GM19328 (cell line): ENCODE data around the gene RNF114.
A peak's percentile ranks its signal among the peaks of the same experiment; 100 is the strongest.
"Not testable (repeated sequence)": the region's sequence is repeated elsewhere in the genome, so short reads cannot be mapped to it uniquely, and the experiment has no call there.

ENCODE experiments used
- ATAC-seq: cut with Tn5 transposase; IDR thresholded peaks from one replicate; pipeline ENCODE4 v1.9.1; 2021; ENCODE audit warnings: mild to moderate bottlenecking, moderate library complexity; ENCODE audit not compliant: unreplicated experiment

The RNF114 gene, protein sequence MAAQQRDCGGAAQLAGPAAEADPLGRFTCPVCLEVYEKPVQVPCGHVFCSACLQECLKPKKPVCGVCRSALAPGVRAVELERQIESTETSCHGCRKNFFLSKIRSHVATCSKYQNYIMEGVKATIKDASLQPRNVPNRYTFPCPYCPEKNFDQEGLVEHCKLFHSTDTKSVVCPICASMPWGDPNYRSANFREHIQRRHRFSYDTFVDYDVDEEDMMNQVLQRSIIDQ

DNA sequence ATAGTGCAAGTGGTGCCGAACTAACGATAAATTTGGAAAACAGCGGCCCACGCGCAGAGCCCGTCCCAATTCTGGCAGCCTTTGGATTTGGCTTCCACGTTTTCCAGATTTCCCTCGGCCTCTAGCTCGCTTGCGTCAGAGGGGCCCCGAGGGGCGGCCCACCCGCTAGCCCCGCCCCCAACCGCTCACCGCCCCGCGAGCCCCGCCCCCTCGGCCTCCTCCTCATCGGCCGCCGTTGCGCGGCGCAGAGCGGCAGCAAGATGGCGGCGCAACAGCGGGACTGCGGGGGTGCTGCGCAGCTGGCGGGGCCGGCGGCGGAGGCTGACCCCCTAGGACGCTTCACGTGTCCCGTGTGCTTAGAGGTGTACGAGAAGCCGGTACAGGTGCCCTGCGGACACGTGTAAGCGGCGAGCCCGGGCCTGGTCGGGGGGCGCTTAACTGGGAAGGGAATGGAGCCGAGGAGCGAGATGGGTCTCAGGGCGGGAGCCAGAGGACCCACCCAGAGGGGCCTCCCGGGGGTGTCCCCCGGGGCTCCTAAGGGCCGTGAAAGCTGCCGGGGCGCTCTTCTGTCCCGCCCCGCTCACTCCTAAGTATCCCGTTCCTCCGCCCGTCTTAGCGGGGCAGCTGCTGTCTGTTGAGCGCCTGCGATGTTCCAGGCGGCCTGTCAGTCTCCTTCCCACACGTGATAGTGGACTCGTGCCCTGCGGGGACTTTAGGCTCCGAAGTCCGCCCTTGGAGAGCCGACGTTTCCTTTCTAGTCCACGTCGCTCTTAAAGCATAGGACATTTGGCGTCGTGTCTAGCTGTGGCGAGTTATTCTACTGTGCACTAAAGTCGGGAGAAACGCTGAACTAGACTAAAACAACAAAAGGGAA is at the start of gene RNF114:
RNF114 (plus strand) TSS at position 245 of the 874 bp plus-strand sequence; CDS start at position 261, 16 bp downstream.
- ATAC-seq: peak; percentile 52

DNA sequence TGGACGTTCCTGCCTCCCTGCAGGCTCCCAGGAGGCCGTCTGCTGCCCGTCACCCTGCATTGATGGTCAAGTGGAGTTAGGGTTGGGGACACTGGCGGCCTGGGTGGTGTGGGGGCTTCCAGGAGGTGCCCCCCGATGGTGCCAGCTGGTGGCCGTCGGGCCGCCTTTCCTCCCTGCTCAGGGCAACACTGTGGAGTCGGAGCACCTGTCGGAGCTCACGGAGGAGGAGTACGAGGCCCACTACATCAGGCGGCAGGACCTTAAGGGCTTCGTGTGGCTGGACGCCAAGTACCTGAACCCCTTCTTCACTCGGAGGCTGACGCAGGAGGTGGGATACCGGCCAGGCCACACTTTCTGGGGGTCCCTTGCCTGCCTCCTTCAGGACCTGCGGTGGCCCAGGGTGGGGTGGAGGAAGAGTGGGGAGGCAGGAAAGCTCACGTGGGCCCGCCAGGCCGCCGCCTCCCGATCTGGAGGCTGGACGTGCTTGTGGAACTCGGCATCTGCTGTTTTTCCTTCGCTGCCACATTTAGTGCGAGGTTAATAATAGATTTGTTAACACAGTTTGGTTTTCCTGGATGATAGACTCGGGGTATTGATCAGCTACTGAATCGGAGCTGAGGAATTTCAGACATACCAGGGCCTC is 49.5 kb upstream of the RNF114 start:
- ATAC-seq: no peak

DNA sequence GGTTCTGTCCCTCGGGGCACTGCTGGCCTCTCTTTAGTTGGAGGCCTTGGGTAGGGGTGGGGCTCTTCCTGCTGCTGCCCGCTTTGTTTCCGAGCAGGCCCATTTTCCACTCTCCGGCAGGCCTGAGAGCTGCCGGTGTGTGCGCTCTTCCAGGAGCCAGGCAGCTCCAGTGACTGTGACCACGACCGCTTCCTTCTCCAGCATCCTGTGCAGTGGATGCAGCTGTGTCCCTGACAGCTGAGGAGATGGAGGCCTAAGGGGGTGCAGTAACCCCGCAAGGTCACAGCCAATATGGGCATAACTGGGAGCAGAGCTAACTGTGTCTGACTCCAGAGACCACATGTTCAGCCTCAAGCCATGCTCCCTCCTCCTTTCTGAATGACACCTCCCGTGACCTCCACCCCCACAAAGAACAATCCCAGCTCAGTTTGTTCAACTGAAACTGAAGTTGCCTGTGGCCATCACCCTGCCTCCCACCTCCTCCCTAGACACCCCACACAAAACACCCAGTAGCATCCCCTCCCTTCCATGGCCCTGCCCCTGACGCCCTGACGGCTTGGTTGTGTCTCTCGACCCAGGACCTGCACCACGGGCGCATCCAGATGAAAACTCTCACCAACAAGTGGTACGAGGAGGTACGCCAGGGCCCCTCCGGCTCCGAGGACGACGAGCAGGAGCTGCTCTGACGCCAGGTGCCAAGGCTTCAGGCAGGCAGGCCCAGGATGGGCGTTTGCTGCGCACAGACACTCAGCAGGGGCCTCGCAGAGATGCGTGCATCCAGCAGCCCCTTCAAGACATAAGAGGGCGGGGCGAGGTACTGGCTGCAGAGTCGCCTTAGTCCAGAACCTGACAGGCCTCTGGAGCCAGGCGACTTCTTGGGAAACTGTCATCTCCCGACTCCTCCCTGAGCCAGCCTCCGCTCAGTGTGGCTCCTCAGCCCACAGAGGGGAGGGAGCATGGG is 48.7 kb upstream of the RNF114 start:
- ATAC-seq: no peak

DNA sequence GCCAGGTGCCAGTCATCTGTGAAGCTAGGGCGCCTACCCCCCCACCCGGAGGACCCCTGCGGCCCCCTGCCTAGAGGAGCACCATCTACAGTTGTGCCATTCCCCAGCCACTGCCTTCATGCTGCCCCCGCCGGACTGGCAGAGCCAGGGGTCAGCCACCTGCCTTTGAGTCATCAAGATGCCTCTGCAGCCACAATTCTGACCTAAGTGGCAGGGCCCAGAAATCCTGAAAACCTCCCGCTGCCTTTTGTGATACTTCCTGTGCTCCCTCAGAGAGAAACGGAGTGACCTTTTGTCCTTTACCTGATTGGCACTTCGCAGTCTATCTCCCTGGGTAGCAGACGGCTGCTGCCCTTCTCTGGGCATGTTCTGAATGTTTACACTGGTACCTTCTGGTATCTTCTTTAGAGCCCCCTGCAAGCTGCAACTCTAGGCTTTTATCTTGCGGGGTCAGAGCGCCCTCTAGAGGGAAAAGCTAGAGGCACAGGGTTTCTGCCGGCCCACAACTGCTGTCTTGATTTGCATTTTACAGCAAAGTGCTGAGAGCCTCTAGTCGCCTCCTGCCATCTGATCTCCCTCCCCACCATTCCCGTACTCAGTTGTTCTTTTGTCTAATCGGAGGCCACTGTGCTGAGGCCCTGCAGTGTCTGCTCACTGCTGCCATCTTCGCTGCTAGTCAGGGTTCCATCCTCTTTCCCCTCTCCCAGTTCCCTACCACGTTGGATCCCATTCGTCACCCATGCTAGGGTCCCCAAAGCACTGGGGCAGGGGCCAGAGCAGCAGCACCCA is 47.8 kb upstream of the RNF114 start:
- no peak for ATAC-seq

DNA sequence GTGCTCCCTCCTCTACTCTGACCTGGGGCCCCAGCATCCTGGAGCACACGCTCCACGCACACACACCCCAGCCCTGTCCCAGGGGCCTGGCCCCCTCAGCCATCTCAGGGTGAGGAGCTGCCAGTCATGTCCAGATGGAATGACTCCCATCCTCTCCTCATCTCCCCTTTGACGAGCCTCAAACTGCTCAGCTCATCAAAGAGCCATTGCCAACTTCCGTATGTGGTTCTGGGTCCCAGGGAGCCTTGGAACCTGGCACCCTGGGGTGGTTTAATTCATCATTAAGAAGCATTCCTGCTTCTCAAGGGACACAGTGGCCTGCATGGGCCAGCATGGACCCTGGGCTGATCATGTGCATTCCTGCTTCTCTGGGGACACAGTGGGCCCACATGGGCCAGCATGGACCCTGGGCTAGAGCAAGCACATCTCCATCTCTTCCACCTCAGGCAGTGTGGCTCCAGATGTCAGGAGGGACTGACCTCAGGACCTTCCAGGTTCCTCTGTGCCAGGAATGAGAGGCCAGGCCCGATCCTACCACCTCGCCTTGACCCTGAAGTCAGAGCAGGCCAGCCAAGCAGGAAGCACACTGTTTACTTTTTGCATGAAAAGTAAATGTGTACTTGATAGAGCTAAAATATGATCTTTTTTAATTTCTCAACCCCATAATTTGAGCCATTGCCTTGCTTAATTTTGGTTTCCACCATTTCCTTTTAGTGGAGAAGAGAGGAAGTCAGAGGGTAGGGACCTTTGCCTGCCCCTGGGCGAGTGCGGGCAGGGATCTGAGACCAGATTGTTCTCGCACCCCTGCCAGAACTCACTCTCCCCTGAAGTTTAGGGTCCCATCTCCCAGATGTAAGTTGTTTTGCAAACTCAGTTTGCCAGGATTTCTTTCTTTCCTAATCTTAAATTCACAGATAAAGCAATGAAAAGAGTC is 46.9 kb upstream of the RNF114 start:
- ATAC-seq: no peak

DNA sequence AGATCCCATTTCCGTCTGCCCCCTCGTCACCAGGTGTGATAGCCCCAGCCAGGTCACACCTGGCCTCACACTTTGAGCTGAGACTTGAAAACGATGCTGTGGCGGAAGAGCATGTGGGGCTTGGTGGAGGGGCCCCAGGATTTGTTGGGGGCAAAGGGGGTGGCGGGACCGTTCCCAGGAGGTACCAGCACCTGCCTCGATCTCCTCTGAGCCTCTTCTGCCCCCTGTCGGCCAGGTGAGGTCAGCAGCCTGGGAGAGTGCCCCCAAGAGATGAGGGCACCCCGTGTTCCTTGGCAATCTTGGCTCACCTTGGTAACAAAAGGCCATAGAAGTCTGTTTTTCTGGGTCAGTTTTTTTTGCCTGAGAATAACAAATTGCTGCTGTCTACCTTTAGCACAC is 46.3 kb upstream of the RNF114 start:
- no peak for ATAC-seq

DNA sequence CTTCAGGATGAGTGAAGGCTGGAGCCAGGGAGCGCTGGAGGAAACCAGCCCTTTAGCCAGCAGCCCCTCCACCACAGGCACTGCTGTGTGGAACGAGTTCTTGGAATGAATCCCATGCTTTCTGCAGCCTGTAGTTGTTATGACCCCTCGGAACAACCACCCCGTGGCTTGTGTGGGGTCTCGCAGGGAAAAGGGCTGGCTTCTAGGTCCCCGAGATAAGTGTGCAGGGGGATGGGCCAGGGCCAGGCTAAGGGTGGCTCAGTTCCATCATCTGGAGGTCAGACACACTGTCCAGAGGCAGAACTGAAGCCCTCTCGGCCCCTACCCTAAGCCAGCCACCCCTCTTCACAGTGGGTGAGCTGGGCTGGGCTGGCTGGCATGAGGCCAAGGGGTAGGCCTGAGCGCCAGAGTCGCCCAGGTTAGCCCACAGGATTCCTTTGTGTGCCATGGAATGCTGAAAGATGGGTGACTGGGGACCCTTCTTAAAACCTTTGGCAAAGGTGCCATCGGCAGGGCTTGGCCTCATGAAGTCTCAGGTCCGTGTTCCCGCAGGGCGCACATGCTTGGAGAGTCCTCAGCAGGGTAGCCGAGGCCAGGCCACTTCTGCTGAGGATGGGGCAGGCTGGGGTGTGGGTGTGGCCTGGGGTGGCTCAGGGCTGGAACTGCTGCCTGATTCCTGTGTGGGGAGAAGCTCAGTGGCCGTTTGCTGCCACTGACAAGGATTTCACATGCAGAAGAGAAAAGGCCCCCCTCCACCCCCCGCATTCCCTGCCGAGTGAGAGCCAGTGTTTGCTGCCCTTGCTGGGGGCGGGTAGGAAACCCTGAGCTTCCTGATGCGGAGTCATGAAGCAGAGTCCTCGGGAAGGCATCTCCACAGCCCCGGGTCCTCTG is 45.5 kb upstream of the RNF114 start:
- ATAC-seq: no peak

DNA sequence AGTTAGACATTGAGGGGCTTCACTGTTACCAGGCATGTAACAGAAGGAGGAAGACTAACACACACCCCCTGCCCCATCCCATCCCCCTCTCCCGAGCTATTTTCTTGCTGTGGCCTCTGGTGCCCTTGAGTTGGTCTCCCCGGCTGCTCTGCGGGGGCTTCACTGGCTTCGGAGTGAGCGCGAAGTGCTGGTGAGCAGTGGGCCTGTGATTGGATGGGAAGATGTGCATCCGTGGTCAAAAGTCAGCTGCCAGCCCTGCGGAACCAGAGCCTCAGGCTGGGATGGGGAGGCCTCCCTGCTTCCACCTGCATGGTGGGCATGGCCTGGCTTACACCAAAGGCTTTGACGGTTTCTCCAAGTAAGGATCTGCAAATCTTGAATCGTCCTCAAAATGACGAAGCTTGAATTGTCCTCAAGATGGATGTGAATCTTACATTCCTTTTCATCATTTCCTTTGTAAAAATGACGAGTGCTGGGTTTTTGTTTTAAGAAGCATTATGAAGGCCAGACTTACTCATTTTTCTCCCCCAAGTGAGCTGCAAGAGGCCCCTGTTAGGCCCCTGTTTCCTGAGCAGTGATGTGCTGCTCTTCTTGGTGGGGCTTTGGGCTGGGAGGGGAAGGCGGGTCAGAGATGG is 44.6 kb upstream of the RNF114 start:
- ATAC-seq: no peak

DNA sequence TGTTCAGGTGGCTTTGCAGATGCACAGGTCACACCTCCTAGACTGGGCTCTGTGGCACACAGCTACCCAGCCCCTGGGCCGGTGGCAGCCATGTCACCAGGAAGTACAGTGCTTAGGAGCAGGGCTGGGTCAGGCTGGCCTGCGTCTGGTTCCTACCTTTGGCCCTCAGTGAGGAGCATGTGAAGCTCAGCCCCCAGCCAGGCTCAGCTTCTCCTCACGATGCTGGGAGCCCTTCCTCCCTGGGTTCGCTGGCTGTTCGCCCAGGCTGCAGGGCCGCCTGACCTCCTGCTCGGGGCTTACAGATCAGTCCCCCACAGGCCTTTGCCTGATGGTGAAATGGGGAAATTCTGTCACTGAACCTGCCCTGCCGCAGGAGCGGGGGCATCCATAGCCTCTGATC is 43.9 kb upstream of the RNF114 start:
- no peak for ATAC-seq

DNA sequence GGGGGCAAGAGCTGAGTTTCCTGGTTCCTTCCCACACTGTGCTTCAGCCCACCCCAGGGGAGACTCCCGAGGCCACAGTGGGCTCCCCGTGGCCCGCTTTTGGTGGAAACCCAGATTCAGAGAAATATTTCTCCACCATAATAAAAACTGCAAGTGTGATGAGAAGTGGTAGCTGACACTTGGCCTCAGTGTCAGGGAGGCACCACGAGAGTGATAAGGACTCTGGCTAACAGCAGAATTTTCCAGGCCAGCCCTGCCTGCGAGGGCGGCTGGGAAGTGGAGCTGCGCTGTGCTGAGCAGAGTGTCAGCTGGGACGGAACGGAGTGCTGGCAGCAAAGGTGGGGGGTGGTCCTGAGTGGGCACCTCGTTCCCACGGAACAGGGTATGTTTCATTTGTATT is 43.4 kb upstream of the RNF114 start:
- ATAC-seq: no peak

DNA sequence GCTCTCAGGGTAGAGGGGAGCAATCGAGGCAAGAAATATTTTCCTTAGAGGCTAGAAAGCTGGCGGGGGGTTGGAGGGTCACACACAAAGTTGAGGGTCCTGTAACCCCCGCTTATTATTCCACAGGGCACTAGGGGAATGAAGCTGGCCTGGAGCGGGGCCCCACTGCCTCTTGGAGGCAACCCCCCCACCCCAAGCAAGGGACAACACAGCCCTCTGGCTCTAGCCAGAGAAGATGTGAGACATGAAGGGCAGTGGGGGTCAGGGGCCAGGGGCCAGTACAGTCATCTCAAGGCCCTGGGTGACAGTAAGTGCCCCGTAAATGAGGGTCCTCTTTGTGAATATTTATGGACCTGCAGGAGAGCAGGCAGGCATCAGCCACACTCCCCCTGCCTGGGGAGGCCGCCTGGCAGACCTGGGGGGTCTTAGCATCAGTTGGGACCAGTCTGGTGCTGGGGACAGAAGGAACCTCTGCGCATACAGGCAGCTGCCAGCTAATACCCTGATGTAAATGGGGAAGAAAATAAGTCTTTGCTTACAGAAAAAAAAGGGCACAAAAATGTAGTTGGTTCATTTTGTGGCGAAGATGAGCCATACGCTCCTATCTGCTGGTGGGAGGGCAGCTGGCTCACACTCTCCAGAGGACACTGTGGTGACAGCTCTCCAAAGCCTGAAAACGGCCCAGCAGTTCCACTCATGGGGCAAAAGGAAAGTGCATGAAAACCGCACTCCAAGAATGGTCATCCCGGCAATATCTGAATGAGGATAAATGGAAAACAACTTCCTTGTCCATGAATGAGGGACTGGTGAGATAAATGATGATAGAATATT is 42.7 kb upstream of the RNF114 start:
- ATAC-seq: no peak

DNA sequence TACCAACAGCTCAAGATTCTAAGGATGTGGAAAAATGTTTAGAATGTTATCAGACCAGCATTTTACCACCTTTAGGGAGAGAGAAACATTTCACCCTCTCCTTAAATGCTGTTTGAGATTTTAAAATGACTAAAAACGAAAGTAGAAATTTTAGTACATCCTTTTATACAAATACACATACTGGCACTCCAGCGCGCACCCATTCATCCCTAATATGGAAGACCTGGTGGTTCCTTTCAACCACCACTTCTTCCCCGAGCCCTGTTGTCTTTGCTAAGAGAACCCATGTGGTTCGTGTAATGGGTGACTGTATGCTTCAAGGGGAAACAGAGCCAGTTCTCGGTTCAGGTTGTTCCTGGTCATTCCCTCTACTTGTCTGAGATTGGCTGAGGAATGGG is 42.1 kb upstream of the RNF114 start:
- ATAC-seq: no peak

DNA sequence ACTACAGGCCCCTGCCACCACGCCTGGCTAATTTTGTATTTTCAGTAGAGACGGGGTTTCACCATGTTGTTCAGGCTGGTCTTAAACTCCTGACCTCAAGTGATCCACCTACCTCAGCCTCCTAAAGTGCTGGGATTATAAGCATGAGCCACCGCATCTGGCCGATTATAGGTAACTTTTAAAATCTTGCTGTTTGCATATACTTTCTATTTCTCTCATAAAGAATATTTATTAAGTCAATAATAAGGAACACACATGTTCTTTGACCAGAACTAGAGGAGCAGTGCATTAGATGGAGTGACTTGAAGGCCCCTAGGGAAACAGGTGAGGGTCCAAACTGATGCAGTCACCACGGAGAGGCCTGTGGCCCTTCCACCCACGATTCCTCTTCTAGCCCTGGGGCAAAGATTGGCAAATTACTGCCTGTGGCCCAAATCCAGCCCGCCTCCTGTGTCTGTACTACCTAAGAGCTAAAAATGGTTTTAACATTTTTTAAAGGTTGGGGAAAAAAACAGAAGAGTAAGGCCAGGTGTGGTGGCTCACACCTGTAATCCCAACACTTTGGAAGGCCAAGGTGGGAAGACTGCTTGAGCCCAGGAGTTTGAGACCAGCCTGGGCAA is 40.6 kb upstream of the RNF114 start:
- not testable (repeated sequence) for ATAC-seq

DNA sequence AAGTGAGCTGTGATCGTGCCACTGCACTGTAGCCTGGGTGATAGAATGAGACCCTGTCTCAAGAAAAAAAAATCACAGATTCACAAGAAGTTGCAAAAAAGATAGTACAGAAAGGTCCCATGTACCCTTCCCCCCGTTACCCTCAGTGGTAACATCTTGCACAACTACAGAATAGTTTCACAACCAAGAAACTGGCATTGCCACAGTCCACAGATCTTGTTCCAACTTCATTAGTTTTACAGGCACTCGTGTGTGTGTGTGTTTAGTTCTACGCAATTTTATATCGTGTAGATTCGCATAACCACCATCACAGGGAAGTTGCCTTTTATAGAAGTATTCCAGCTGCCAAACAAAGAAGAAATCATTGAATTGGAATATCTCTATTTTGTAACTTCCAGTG is 40.0 kb upstream of the RNF114 start:
- ATAC-seq: no peak

DNA sequence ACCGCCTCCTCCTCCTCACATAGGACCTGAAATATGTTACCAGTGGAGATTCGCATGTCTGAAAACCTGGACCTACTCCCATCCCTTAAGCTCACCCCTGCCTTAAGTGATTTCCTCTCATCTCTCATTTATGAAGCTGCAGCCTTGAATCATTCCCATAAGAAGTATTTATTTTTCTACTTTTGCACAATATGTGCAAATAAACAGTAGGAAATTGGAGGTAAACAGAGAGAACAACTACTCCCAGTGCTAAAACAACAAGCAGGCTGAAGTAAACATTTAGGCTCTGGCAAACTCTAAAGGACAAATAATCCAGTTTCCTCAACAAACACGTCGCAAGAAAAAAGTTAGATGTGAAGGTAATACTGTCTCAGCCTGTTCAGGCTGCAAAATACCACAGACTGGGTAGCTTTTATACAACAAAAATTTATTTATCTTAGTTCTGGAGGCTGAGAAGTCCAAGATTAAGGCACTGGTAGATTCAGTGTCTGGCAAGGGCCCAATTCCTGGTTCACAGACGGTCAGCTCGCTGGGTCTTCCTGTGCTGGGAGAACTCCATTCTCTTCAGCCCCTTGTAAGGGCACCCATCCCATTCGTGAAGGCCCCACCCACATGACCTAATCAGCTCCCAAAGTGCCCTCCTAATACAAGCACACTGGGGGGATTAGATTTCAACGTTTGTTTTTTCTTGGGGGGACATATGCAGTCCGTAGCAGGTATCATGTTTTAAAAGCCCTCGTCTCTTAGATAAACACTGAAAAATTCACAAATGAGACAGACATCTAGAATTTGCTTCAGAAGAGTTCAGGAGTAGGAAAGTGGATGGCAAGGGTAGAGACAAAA is 36.4 kb upstream of the RNF114 start:
- ATAC-seq: no peak
